HUES48 (cell line): ENCODE measurements around the gene TRPM4.

Source experiments
- H3K27ac ChIP-seq: one replicate; pipeline ENCODE4 v1.7.0; 2013; ENCODE audit warnings: low read depth, low read length, inconsistent platforms
- H3K27me3 ChIP-seq: 2 replicates; pipeline ENCODE4 v1.6.1; 2013; ENCODE audit warnings: mild to moderate bottlenecking, low read length; ENCODE audit not compliant: control insufficient read depth, insufficient read depth
- H3K36me3 ChIP-seq: 2 replicates; pipeline ENCODE4 v1.6.1; 2013; ENCODE audit warnings: low read length; ENCODE audit not compliant: control insufficient read depth, insufficient read depth
- H3K4me1 ChIP-seq: 2 replicates; pipeline ENCODE4 v1.6.1; 2013; ENCODE audit warnings: mild to moderate bottlenecking, low read length; ENCODE audit not compliant: control insufficient read depth, insufficient read depth
- H3K4me3 ChIP-seq: 2 replicates; pipeline ENCODE4 v1.5.1; 2013; ENCODE audit warnings: mild to moderate bottlenecking, low read depth, low read length
- H3K9ac ChIP-seq: 2 replicates; pipeline ENCODE4 v1.6.1; 2013; ENCODE audit warnings: mild to moderate bottlenecking, low read depth, low read length, moderate library complexity
- H3K9me3 ChIP-seq: 2 replicates; pipeline ENCODE4 v1.6.1; 2013; ENCODE audit warnings: low read length; ENCODE audit not compliant: control insufficient read depth, insufficient read depth

Gene TRPM4

DNA sequence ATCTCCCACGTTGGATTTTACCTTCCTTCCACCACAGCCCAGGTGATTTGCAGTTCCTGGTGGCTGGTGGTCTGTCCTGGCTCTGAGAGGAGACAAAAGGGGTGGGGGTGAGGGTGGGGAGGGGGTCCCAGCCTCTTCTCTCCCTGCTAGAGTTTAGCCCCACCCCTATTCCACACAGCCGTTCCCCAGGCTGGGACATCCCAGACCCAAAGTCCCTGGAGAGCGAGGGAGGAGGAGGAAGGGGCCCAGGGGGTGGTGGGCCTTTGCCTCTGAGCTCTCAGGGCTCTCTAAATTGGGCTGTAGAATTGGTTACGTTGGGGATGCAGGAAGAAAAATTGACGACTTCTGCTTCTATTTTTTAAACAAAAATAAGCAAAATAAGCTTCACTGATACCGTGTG is 85.5 kb downstream of the TRPM4 start:
- H3K4me3 ChIP-seq: no peak overlapping the region
- H3K4me1 ChIP-seq: no peaks in the 10 kb centered on the region
- no peaks in the 10 kb centered on the region for H3K36me3 ChIP-seq
- H3K27me3 ChIP-seq: no peaks in the 10 kb centered on the region
- H3K9me3 ChIP-seq: no peaks in the 10 kb centered on the region
- no peak overlapping the region for H3K9ac ChIP-seq
- no peak overlapping the region for H3K27ac ChIP-seq

DNA sequence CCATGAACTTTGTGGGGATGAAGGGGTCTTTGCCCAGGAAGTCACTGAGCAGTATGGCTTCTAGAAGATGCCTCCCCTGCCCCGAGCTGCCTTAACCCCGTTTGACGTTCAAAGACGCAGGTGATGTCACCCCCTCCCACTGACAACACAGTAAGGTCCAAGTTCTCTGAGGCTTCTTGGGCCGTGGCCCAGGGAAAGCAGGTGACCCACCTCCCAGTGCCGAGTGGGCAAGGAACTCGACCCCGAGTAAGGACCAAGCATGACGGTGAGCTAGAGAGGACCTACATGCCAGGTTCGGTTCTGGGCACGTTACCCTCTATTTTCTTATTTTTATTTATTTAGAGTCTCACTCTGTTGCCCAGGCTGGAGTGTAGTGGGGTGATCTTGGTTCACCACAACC is 86.1 kb downstream of the TRPM4 start:
- Histone ChIP-seq H3K27me3 (no peaks in the 10 kb centered on the region), H3K27ac (no peak overlapping the region), H3K9ac (no peak overlapping the region), H3K4me3 (no peak overlapping the region), H3K9me3 (no peaks in the 10 kb centered on the region), H3K4me1 (no peaks in the 10 kb centered on the region), H3K36me3 (no peaks in the 10 kb centered on the region)

DNA sequence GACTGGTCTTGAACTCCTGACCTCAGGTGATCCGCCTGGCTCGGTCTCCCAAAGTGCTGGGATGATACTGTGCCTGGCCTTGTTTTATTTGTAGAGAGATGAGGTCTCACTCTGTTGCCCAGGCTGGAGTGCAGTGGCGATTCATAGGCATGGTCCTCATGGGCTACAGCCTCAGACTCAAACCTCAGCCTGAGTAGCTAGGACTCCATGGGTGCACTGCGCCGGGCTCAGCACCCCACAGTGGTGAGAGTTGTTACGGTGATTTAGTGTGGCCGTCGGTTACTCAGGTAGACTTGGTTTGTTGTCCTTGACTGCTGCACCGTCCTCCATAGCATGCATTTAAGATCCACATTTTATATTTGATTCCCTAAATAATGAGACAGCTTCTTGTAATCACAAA is 86.7 kb downstream of the TRPM4 start:
- Histone ChIP-seq H3K9ac (no peak overlapping the region), H3K4me1 (no peaks in the 10 kb centered on the region), H3K9me3 (no peaks in the 10 kb centered on the region), H3K4me3 (no peak overlapping the region), H3K27me3 (no peaks in the 10 kb centered on the region), H3K27ac (no peak overlapping the region), H3K36me3 (no peaks in the 10 kb centered on the region)

GRCh38 chr19:49247676-49248075 is 90.1 kb downstream of the TRPM4 start:
- no peaks in the 10 kb centered on the region for H3K27me3 ChIP-seq
- no peaks in the 10 kb centered on the region for H3K9me3 ChIP-seq
- H3K27ac ChIP-seq: no peak overlapping the region
- H3K36me3 ChIP-seq: no peaks in the 10 kb centered on the region
- H3K4me3 ChIP-seq: no peak overlapping the region
- H3K4me1 ChIP-seq: no peaks in the 10 kb centered on the region
- no peak overlapping the region for H3K9ac ChIP-seq

DNA sequence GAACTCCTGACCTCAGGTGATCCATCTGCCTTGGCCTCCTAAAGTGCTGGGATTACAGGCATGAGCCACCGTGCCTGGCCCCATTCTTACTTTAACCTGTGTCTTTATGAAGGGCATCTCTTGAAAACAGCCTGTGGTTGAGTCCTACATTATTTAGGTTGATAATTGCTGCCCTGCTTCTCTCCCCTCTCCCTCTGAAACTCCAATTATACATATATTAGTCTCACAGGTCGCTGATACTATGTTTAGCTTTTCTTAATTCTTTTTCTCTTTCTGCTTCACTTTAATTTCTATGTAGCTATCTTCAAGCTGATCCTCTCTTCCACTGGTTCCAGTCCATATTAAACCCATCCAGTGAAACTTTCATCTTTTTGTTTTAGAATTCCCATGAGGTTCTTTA is 92.3 kb downstream of the TRPM4 start:
- H3K36me3 ChIP-seq: no peaks in the 10 kb centered on the region
- H3K27ac ChIP-seq: no peak overlapping the region
- H3K27me3 ChIP-seq: no peaks in the 10 kb centered on the region
- no peak overlapping the region for H3K9ac ChIP-seq
- no peaks in the 10 kb centered on the region for H3K9me3 ChIP-seq
- H3K4me3 ChIP-seq: no peak overlapping the region
- no peaks in the 10 kb centered on the region for H3K4me1 ChIP-seq

DNA sequence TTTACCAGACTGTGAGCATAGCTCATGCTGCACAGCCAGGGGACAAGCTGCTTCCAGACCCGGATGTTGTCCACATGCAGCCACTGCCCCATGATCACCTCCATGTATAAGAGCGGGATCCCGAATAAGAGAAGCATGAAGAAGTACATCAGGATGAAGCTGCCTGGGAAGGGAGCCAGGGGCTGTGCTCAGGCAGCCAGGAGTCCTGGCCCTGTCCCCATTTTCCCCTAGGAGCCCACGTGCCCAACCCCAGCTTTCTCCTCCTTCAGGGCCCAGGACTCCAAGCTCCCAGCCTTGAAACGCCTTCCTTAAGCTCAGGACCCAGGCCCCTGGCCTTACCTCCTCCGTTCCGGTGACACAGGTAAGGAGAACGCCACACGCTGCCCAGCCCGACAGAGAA is 98.1 kb downstream of the TRPM4 start:
- Histone ChIP-seq H3K9me3 (peaks cover 4% of the 10 kb centered on the region), H3K4me3 (no peak overlapping the region), H3K27me3 (no peaks in the 10 kb centered on the region)

GRCh38 chr19:49256691-49257090 is 99.1 kb downstream of the TRPM4 start:
- Histone ChIP-seq H3K9ac (no peak overlapping the region), H3K4me3 (no peak overlapping the region), H3K27ac (no peak overlapping the region), H3K4me1 (no peaks in the 10 kb centered on the region), H3K9me3 (peaks cover 4% of the 10 kb centered on the region), H3K27me3 (no peaks in the 10 kb centered on the region), H3K36me3 (no peaks in the 10 kb centered on the region)

More for the DNA sequence above, 98.1 kb downstream of the TRPM4 start:
- H3K9ac ChIP-seq: no peak overlapping the region
- H3K36me3 ChIP-seq: no peaks in the 10 kb centered on the region
- H3K27ac ChIP-seq: no peak overlapping the region
- no peaks in the 10 kb centered on the region for H3K4me1 ChIP-seq
